GM12878 (cell line): Measurements from ENCODE around the gene CLEC2L. TPM values are rescaled to one million over a fixed set of nuclear protein-coding genes. Genes with fewer than 3 reads are reported as not detected.

Experiments
- ATAC-seq: fragments of 200-7000 bp; cut with Tn5 transposase; 3 replicates; pipeline ENCODE4 v1.9.1; 2020; ENCODE audit warnings: mild to moderate bottlenecking, moderate library complexity
- BruUV-seq: library from RNA; stranded (reverse); fragments of 400-500 nt; replicated peaks from 2 replicates; lab custom pipeline; 2021; lab: Mats Ljungman, UMichigan
- CTCF ChIA-PET: fragments of 300-600 bp; sonication (Branson Sonifier 250); formaldehyde crosslinking; extraction: SDS; loops from one replicate; lab custom pipeline; 2021; ENCODE audit warnings: inconsistent platforms; lab: Yijun Ruan, JAX
- POLR2A ChIA-PET: fragments of 350-600 bp; formaldehyde crosslinking; extraction: SDS; loops from one replicate; lab custom pipeline; 2021; ENCODE audit warnings: inconsistent platforms; lab: Charles Lee
- RAD21 ChIA-PET: fragments of 300-600 bp; sonication (Branson Sonifier 250); formaldehyde crosslinking; loops from one replicate; lab custom pipeline; 2023; ENCODE audit warnings: antibody characterized with exemption; ENCODE audit not compliant: unreplicated experiment; lab: Charles Lee
- SMC1A ChIA-PET: fragments of 300-600 bp; sonication (Branson Sonifier 250); formaldehyde crosslinking; loops from one replicate; lab custom pipeline; 2023; ENCODE audit not compliant: unreplicated experiment, uncharacterized antibody; lab: Charles Lee
- DNase-seq: peaks from one replicate; pipeline ENCODE4 v3.0.0-alpha.2; 2011; ENCODE audit warnings: low read depth, low spot score
- FAIRE-seq: peaks from 3 replicates; lab custom pipeline; 2011; peaks lifted over from hg19 to GRCh38; lab: Jason Lieb, UNC
- H2AFZ ChIP-seq: 2 replicates; pipeline ENCODE4 v1.6.0; 2011; ENCODE audit warnings: low read depth, low read length, control low read depth; ENCODE audit not compliant: control insufficient read depth
- H3K27ac ChIP-seq: 2 replicates; pipeline ENCODE4 v1.5.1; 2011; ENCODE audit warnings: control low read depth; ENCODE audit not compliant: control insufficient read depth, insufficient read depth
- H3K27me3 ChIP-seq, 2 experiments: replicated peaks in 1 of 2; 2 replicates each; pipeline versions ENCODE4 v1.6.0 to v1.6.1; 2011; ENCODE audit warnings: low read length in 1 of 2; ENCODE audit not compliant: control insufficient read depth in 2 of 2, insufficient read depth in 2 of 2
- H3K36me3 ChIP-seq, 2 experiments: 2 replicates each; pipeline ENCODE4 v1.5.1; 2011; ENCODE audit warnings: low read length in 1 of 2; ENCODE audit not compliant: control insufficient read depth in 2 of 2, insufficient read depth in 2 of 2
- H3K4me1 ChIP-seq: 2 replicates; pipeline ENCODE4 v1.6.1; 2011; ENCODE audit warnings: mild to moderate bottlenecking, low read length, moderate library complexity, mixed read lengths; ENCODE audit not compliant: control insufficient read depth, insufficient read depth
- H3K4me2 ChIP-seq: 2 replicates; pipeline ENCODE4 v1.6.0; 2011; ENCODE audit warnings: control low read depth; ENCODE audit not compliant: control insufficient read depth, insufficient read depth
- H3K4me3 ChIP-seq: fragments of 200-600 bp; sonication (generic); 2 replicates; pipeline ENCODE4 v1.5.1; 2016
- H3K79me2 ChIP-seq: 2 replicates; pipeline ENCODE4 v1.6.0; 2011; ENCODE audit warnings: low read length; ENCODE audit not compliant: control insufficient read depth, insufficient read depth
- H3K9ac ChIP-seq: 2 replicates; pipeline ENCODE4 v1.8.0; 2011; ENCODE audit warnings: low read length, control low read depth, mixed read lengths; ENCODE audit not compliant: control insufficient read depth, insufficient read depth
- H3K9me3 ChIP-seq: replicated peaks from 3 replicates; pipeline ENCODE4 v1.5.1; 2011; ENCODE audit warnings: mild to moderate bottlenecking, low read length; ENCODE audit not compliant: control insufficient read depth, insufficient read depth
- H4K20me1 ChIP-seq: 2 replicates; pipeline ENCODE4 v1.6.0; 2011; ENCODE audit not compliant: control insufficient read depth, insufficient read depth
- ATF7 ChIP-seq: fragments of 450-650 bp; IDR thresholded peaks from 2 replicates; pipeline ENCODE4 v1.6.1; 2016; ENCODE audit warnings: low read depth, mild to moderate bottlenecking
- E2F4 ChIP-seq: IDR thresholded peaks from 2 replicates; pipeline ENCODE4 v1.6.1; 2012; ENCODE audit warnings: low read depth, low read length, improper control_type of control experiment
- FOXK2 ChIP-seq: fragments of 450-650 bp; IDR thresholded peaks from 2 replicates; pipeline ENCODE4 v1.6.1; 2017; ENCODE audit warnings: mild to moderate bottlenecking, moderate library complexity
- HDGF ChIP-seq: fragments of 450-650 bp; IDR thresholded peaks from 2 replicates; pipeline ENCODE4 v1.6.1; 2016; ENCODE audit warnings: antibody characterized with exemption
- IRF5 ChIP-seq: fragments of 450-650 bp; IDR thresholded peaks from 2 replicates; pipeline ENCODE4 v1.6.1; 2017; ENCODE audit warnings: borderline replicate concordance
- JUNB ChIP-seq: IDR thresholded peaks from 2 replicates; pipeline ENCODE4 v1.6.1; 2016; ENCODE audit warnings: antibody characterized with exemption, mild to moderate bottlenecking
- MXI1 ChIP-seq: fragments of 150-350 bp; IDR thresholded peaks from 2 replicates; pipeline ENCODE4 v1.6.1; 2011; ENCODE audit warnings: low read depth, mild to moderate bottlenecking, inconsistent platforms, low read length, improper control_type of control experiment
- MYB ChIP-seq: fragments of 150-350 bp; IDR thresholded peaks from 2 replicates; pipeline ENCODE4 v1.6.1; 2014; ENCODE audit warnings: mild to moderate bottlenecking, low read depth, low read length, borderline replicate concordance
- NFYB ChIP-seq: IDR thresholded peaks from 2 replicates; pipeline ENCODE4 v1.6.1; 2011; ENCODE audit warnings: low read depth, mild to moderate bottlenecking, low read length, improper control_type of control experiment, moderate library complexity; ENCODE audit not compliant: insufficient read depth
- PAX8 ChIP-seq: fragments of 450-650 bp; IDR thresholded peaks from 2 replicates; pipeline ENCODE4 v1.6.1; 2017; ENCODE audit warnings: mild to moderate bottlenecking, moderate library complexity
- RCOR1 ChIP-seq: conservative IDR thresholded peaks from 2 replicates; pipeline ENCODE4 v1.6.1; 2012; ENCODE audit warnings: low read depth, low read length, improper control_type of control experiment
- RELA ChIP-seq: fragments of 450-650 bp; IDR thresholded peaks from 2 replicates; pipeline ENCODE4 v1.8.0; 2014; ENCODE audit warnings: borderline replicate concordance; ENCODE audit not compliant: partially characterized antibody
- WGBS: methylation state at CpG from one replicate; pipeline ENCODE4 v1.1.6; 2016; ENCODE audit warnings: low lambda C conversion rate; ENCODE audit not compliant: insufficient replicate concordance, insufficient coverage; ENCODE audit errors: missing lambda C conversion rate; 5-methylcytosine and 5-hydroxymethylcytosine counted together
- in situ Hi-C: fragments of 300-500 bp; cut with MboI; formaldehyde crosslinking; loops from 9 replicates; pipeline ENCODE4 v1.14.3; 2018; ENCODE audit warnings: mixed read lengths
- intact Hi-C: fragments of 100-400 bp; cut with micrococcal nuclease; formaldehyde crosslinking; loops from one replicate; pipeline ENCODE4 v1.14.2; 2022; ENCODE audit not compliant: unreplicated experiment
- polyA plus RNA-seq, 11 experiments: library from polyadenylated mRNA; depleted of rRNA in 4 of 11; unstranded in 6 of 11; stranded (reverse) in 5 of 11; fragments of >200 nt; fragmentation: Nextera tagmentation in 4 of 11; fragmentation: Illumina TruSeq in 1 of 11; extraction: Ambion mirVana in 4 of 11; extraction: Trizol in 1 of 11; gene quantifications; 1 replicate in 1 of 11; 2 replicates in 10 of 11; pipeline versions ENCODE4 v1.2.1 to v1.2.3, GENCODE V29; 2011 to 2016; ENCODE audit warnings: inconsistent platforms in 2 of 11, missing spikeins in 2 of 11, low read depth in 1 of 11
- total RNA-seq, 4 experiments: library from RNA; depleted of rRNA in 3 of 4; stranded (reverse); fragments of >200 nt in 3 of 4; fragmentation: Illumina TruSeq in 1 of 4; extraction: Trizol in 1 of 4; gene quantifications; 2 replicates each; pipeline versions ENCODE4 v1.2.1 to v1.2.3, GENCODE V29; 2013 to 2021

CLEC2L gene
- total and polyA plus RNA-seq, 10 of the 15 experiments (the other 5 are each of a cell fraction or from before 2014, with no cell fraction given): not detected

GRCh38 chr7:139536152-139536551 lies 12.7 kb downstream of the CLEC2L start:
- Histone ChIP-seq H2AFZ (no peak overlapping the region), H3K4me2 (no peak overlapping the region), H3K27ac (no peak overlapping the region), H3K27me3 (no peaks in the 10 kb centered on the region), H3K9ac (no peak overlapping the region), H3K79me2 (no peaks in the 10 kb centered on the region), H3K4me3 (no peak overlapping the region), H3K4me1 (no peaks in the 10 kb centered on the region), H3K36me3 (no peaks in the 10 kb centered on the region), H3K9me3 (no peaks in the 10 kb centered on the region)
- ChIA-PET RAD21 (no interaction called here), SMC1A (no interaction called here), POLR2A (interaction anchor here (0.7 kb wide), 1 partner anchor 9 kb away, joined by 5 read pairs; no protein-coding TSS in a partner anchor)
- DNase-seq (no peak), FAIRE-seq (no peak)
- no TSS peak for BruUV-seq
- 62% methylated on average over 8 of the region's 8 CpGs for WGBS
- intact Hi-C loops: no loop called here
- no peak for TF ChIP-seq RELA
- TF ChIP-seq, all 136 proteins: peak for 0
- in situ Hi-C loops: no loop called here
- CTCF ChIA-PET: no interaction called here
- no peaks in the 10 kb centered on the region for H4K20me1 ChIP-seq
- ATAC-seq: no peak

- Histone ChIP-seq H3K27me3 (no peaks in the 10 kb centered on the region), H3K27ac (no peak overlapping the region), H3K79me2 (no peaks in the 10 kb centered on the region), H4K20me1 (no peaks in the 10 kb centered on the region), H3K4me2 (no peak overlapping the region), H3K9ac (no peak overlapping the region), H3K4me1 (no peaks in the 10 kb centered on the region), H3K36me3 (no peaks in the 10 kb centered on the region), H3K4me3 (no peak overlapping the region), H2AFZ (no peak overlapping the region), H3K9me3 (no peaks in the 10 kb centered on the region)
- TF ChIP-seq MYB: no peak
- TF ChIP-seq PAX8: no peak
- TF ChIP-seq HDGF: no peak
- no peak for TF ChIP-seq ATF7
- no peak for TF ChIP-seq IRF5
- no peak for TF ChIP-seq MXI1
- no peak for TF ChIP-seq E2F4
- TF ChIP-seq RCOR1: no peak
- TF ChIP-seq FOXK2: no peak
- TF ChIP-seq JUNB: no peak
- TF ChIP-seq NFYB: no peak
- ChIA-PET RAD21 (no interaction called here), POLR2A (no interaction called here), SMC1A (no interaction called here), CTCF (no interaction called here)
- in situ Hi-C loops: no loop called here
- no peak for DNase-seq
- intact Hi-C loops: no loop called here
- BruUV-seq: no TSS peak
- FAIRE-seq: no peak
- no peak for ATAC-seq
- 73% methylated on average over 8 of the region's 8 CpGs for WGBS
Measured at GRCh38 chr7:139538881-139539635, 15.6 kb downstream of the CLEC2L start.
